ENCODE results near the gene ZNF385D.

ZNF385D gene, protein sequence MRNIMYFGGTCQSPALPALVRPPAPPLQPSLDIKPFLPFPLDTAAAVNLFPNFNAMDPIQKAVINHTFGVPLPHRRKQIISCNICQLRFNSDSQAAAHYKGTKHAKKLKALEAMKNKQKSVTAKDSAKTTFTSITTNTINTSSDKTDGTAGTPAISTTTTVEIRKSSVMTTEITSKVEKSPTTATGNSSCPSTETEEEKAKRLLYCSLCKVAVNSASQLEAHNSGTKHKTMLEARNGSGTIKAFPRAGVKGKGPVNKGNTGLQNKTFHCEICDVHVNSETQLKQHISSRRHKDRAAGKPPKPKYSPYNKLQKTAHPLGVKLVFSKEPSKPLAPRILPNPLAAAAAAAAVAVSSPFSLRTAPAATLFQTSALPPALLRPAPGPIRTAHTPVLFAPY

GRCh38 chr3:21750831-21751391 lies at the start of gene ZNF385D:
Gene ZNF385D, minus strand, starts transcription at chr3:21751210. Its CDS starts 294 bp downstream, at chr3:21750916.
- TF ChIP-seq CTCF (IDR thresholded peaks at IDR 0.05; ENCODE audit: insufficient read depth, low read length, poor library complexity, severe bottlenecking) = no peak
- no peak for DNase-seq (ENCODE audit: extremely low read depth, insufficient read length)
- no peak within 1 kb of the TSS for H3K4me3 ChIP-seq (replicated peaks; ENCODE audit: low read depth, low read length)
- H3K36me3 ChIP-seq (ENCODE audit: control insufficient read depth, insufficient read depth, low read length) = no peaks in the 10 kb centered on the region
- no peaks in the 10 kb centered on the region for H3K27me3 ChIP-seq (replicated peaks; ENCODE audit: control insufficient read depth, insufficient read depth, low read length)

DNA sequence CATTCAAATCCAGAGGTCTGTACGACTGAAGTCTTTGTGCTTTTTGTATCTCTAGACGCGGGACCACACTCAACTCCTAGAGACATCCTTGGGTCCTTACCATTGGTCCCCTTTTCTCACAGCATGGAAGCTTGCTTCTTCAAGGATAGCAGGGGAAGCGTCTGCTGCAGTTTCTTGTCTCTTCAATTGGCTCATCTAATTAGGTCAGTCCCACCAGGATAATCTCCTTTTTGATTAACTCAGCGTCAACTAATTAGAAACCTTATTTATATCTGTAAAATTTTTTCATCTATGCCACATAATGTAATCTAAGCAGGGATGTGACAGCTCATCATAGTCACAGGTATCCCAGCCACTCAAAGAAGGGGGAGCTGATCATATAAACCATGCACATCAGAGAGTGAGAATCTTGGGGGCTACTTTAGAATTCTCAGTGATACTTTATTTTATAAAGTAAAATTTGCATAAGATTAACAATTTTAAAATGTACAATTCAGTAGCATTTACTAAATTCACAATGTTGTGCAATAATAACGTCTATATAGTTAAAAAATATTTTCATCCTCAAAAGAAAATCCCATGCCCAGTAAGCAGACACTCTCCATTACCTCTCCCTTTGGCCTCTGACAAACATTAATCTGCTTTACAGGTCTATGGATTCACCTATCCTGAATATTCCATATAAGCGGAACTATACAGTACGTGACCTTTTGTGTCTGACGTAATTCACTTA lies 47.5 kb upstream of the ZNF385D start:
- TF ChIP-seq CTCF (IDR thresholded peaks at IDR 0.05; ENCODE audit: insufficient read depth, low read length, poor library complexity, severe bottlenecking) = no peak
- Histone ChIP-seq H3K27me3 (replicated peaks; ENCODE audit: control insufficient read depth, insufficient read depth, low read length) (no peaks in the 10 kb centered on the region), H3K4me3 (replicated peaks; ENCODE audit: low read depth, low read length) (no peak overlapping the region), H3K36me3 (ENCODE audit: control insufficient read depth, insufficient read depth, low read length) (no peaks in the 10 kb centered on the region)
- DNase-seq (ENCODE audit: extremely low read depth, insufficient read length) = no peak

DNA sequence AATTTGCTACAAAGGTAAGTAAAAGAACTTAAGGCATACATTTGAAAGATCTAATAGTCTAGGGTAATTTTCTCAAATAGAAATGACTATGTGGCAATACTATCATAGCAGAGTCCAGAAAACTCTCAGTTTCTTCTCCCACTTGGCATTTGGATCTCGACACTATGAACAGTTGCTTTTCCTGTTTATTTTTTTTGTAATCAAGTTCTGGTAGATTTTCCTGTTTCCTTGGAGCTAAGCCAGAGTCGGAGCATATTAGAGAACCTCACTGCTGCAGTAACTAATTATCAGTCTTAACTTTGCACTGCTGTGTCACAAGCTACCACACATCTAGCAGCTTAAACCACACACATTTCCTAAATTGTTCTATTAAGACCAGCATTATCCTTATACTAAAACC lies 44.9 kb upstream of the ZNF385D start:
- H3K4me3 ChIP-seq (replicated peaks; ENCODE audit: low read depth, low read length) = no peak overlapping the region
- H3K36me3 ChIP-seq (ENCODE audit: control insufficient read depth, insufficient read depth, low read length) = no peaks in the 10 kb centered on the region
- TF ChIP-seq CTCF (IDR thresholded peaks at IDR 0.05; ENCODE audit: insufficient read depth, low read length, poor library complexity, severe bottlenecking) = no peak
- H3K27me3 ChIP-seq (replicated peaks; ENCODE audit: control insufficient read depth, insufficient read depth, low read length) = no peaks in the 10 kb centered on the region
- no peak for DNase-seq (ENCODE audit: extremely low read depth, insufficient read length)

DNA sequence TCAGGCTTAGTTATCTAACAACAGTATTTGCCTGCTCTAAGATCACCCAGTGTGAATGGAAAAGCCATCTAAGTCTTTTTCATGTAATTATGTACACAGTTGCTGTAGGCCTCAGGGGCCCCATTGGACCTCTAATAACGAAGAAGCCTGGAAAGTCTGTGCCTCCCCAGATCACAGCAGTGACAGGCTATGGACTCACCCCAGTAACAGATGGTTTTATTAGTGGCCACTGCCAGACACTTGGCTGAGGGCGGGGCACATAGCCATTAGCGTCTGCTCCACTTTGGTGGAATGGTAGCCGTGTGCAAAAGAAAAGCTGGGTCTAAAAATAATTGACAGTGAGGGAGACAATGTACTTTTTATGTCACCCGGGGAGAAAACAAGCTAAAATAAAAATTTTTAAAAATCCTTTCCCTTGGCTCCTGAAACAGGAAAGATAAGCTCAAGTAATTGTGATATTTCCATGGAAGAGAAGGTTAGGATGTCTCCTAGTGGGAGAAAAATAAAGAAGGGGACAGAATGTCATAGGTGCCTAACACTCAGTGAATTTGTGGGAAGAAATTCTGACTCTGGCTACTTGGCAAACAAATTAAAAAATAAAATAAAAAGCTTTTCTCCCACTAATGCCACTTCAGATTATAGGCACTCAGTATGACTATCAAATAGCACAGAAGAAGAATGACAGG lies 44.3 kb upstream of the ZNF385D start:
- no peaks in the 10 kb centered on the region for H3K27me3 ChIP-seq (replicated peaks; ENCODE audit: control insufficient read depth, insufficient read depth, low read length)
- DNase-seq (ENCODE audit: extremely low read depth, insufficient read length) = no peak
- no peak overlapping the region for H3K4me3 ChIP-seq (replicated peaks; ENCODE audit: low read depth, low read length)
- no peak for TF ChIP-seq CTCF (IDR thresholded peaks at IDR 0.05; ENCODE audit: insufficient read depth, low read length, poor library complexity, severe bottlenecking)
- no peaks in the 10 kb centered on the region for H3K36me3 ChIP-seq (ENCODE audit: control insufficient read depth, insufficient read depth, low read length)

DNA sequence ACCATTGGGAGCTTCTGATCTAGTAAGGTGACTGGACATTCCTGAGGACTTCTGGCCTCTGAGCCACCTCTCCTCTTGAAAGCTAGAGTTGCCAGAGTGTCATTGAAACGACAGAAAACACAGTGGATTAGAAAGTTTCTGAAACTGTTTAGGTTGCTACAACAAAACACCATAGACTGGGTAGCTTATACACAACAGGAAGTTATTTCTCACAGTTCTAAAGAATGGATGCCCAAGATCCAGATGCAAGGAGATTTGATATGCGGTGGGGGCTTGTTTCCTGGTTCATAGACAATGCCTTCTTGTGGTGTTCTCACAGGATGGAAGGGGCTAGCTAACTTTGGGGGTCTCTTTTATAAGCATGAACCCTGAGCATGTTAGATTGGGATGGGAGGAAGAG lies 43.3 kb upstream of the ZNF385D start:
- Histone ChIP-seq H3K27me3 (replicated peaks; ENCODE audit: control insufficient read depth, insufficient read depth, low read length) (no peaks in the 10 kb centered on the region), H3K36me3 (ENCODE audit: control insufficient read depth, insufficient read depth, low read length) (no peaks in the 10 kb centered on the region), H3K4me3 (replicated peaks; ENCODE audit: low read depth, low read length) (no peak overlapping the region)
- no peak for TF ChIP-seq CTCF (IDR thresholded peaks at IDR 0.05; ENCODE audit: insufficient read depth, low read length, poor library complexity, severe bottlenecking)
- no peak for DNase-seq (ENCODE audit: extremely low read depth, insufficient read length)

Data from GM06990 (cell line).